CD4-positive, alpha-beta T cell (primary cell): ENCODE measurements around the gene MYO1D. TPM values are rescaled to one million over a fixed set of nuclear protein-coding genes. Genes with fewer than 3 reads are reported as not detected.
A peak's percentile ranks its signal among the peaks of the same experiment; 100 is the strongest.

Experiments used
- ATAC-seq: fragments of 200-7000 bp; cut with Tn5 transposase; one replicate; pipeline ENCODE4 v1.10.0; 2022; ENCODE audit warnings: mild to moderate bottlenecking; ENCODE audit not compliant: poor library complexity
- CTCF ChIA-PET: fragments of 350-600 bp; sonication (Branson Sonifier 250); formaldehyde crosslinking; loops from one replicate; lab custom pipeline; 2021; ENCODE audit warnings: antibody characterized with exemption, inconsistent platforms; lab: Charles Lee
- POLR2A ChIA-PET: fragments of 350-600 bp; sonication (Branson Sonifier 250); formaldehyde crosslinking; loops from one replicate; lab custom pipeline; 2021; ENCODE audit warnings: antibody characterized with exemption, inconsistent platforms; lab: Charles Lee
- DNase-seq, 14 experiments: peaks; one replicate each; pipeline ENCODE4 v3.0.0-alpha.2; 2013 to 2020; ENCODE audit warnings: mixed read lengths in 2 of 14
- H3K27ac ChIP-seq, 2 donors: one replicate each; pipeline versions ENCODE4 v1.5.1 to v1.7.0; 2013; ENCODE audit warnings: low read length in 2 of 2, low read depth in 1 of 2, mild to moderate bottlenecking in 1 of 2
- H3K27me3 ChIP-seq, 2 experiments: 1 replicate in 1 of 2; 2 replicates in 1 of 2; pipeline versions ENCODE4 v1.6.1 to v1.7.0; 2013; ENCODE audit warnings: low read length in 2 of 2, control low read depth in 1 of 2, mild to moderate bottlenecking in 1 of 2, moderate library complexity in 1 of 2; ENCODE audit not compliant: insufficient read depth in 2 of 2, control insufficient read depth in 1 of 2
- H3K36me3 ChIP-seq: one replicate; pipeline ENCODE4 v1.6.1; 2013; ENCODE audit warnings: low read length, control low read depth; ENCODE audit not compliant: insufficient read depth
- H3K4me1 ChIP-seq: one replicate; pipeline ENCODE4 v1.6.1; 2013; ENCODE audit warnings: low read length, control low read depth; ENCODE audit not compliant: insufficient read depth
- H3K4me3 ChIP-seq: one replicate; pipeline ENCODE4 v1.5.1; 2013; ENCODE audit warnings: mild to moderate bottlenecking, low read length, moderate library complexity
- H3K9me3 ChIP-seq, 2 experiments: 1 replicate in 1 of 2; 2 replicates in 1 of 2; pipeline versions ENCODE4 v1.6.1 to v1.7.0; 2013; ENCODE audit warnings: low read length in 2 of 2, mild to moderate bottlenecking in 2 of 2, control low read depth in 1 of 2, moderate library complexity in 1 of 2; ENCODE audit not compliant: control insufficient read depth in 1 of 2, insufficient read depth in 1 of 2
- H3K27ac Mint-ChIP-seq: one replicate; pipeline ENCODE4 v1.8.0; 2020; ENCODE audit warnings: mixed read lengths
- H3K27me3 Mint-ChIP-seq: one replicate; pipeline ENCODE4 v1.8.0; 2021; ENCODE audit warnings: mixed read lengths
- H3K36me3 Mint-ChIP-seq: one replicate; pipeline ENCODE4 v1.8.0; 2021; ENCODE audit warnings: low read depth, mixed read lengths
- H3K4me1 Mint-ChIP-seq: one replicate; pipeline ENCODE4 v1.8.0; 2021; ENCODE audit warnings: low read depth, mixed read lengths
- H3K4me3 Mint-ChIP-seq: one replicate; pipeline ENCODE4 v1.8.0; 2020; ENCODE audit warnings: mild to moderate bottlenecking, mixed read lengths
- H3K9me3 Mint-ChIP-seq: one replicate; pipeline ENCODE4 v1.8.0; 2020; ENCODE audit warnings: mixed read lengths
- CTCF ChIP-seq: fragments of 200-600 bp; IDR thresholded peaks from one replicate; pipeline ENCODE4 v1.8.0; 2022; ENCODE audit warnings: antibody characterized with exemption, mild to moderate bottlenecking
- intact Hi-C, 2 experiments: fragments of 100-400 bp; cut with DNase I in 1 of 2; cut with micrococcal nuclease in 1 of 2; formaldehyde crosslinking; loops; one replicate each; pipeline versions ENCODE4 v1.15.1 to v1.9.0; 2023 to 2025; cut with DNase I, micrococcal nuclease
- total RNA-seq, 174 experiments: library from RNA in 2 of 174; stranded (reverse) in 2 of 174; gene quantifications; one replicate each; pipeline ENCODE4 v1.2.3 and lab custom pipeline; 2021 to 2026

The MYO1D gene
- total RNA-seq, 2 experiments from 2014 or later = 5.8 to 6.4 TPM

DNA sequence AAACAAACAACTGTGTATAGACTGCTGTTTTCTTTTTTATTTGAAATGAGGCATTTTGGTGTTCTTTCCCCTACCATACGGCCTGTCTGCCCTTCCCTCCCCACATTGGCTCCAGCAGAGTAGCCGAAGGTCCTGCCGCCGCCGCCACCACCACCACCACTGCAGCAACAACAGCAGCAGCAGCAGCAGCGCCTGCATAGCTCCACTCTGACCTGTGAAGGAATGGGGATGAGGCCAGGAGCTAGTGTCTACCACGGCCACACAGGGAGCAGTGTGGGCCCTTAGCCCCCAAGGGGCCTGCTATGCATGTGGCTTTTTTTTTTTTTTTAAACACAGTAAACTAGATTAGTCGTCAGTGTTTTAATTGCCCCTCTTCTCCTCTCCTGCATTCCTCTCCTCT, 395.7 kb downstream of the MYO1D start:
- Mint-ChIP-seq H3K4me1 (peaks cover 16% of the 10 kb centered on the region), H3K27me3 (no peaks in the 10 kb centered on the region), H3K36me3 (peaks cover 64% of the 10 kb centered on the region), H3K4me3 (no peak overlapping the region), H3K9me3 (no peaks in the 10 kb centered on the region), H3K27ac (no peak overlapping the region)
- Histone ChIP-seq H3K27me3 (no peaks in the 10 kb centered on the region), H3K36me3 (peaks cover 66% of the 10 kb centered on the region), H3K9me3 (no peaks in the 10 kb centered on the region), H3K4me1 (peaks cover 8% of the 10 kb centered on the region), H3K4me3 (no peak overlapping the region), H3K27ac (no peak overlapping the region)
- CTCF ChIA-PET = interaction anchor here (0.9 to 5.0 kb wide), 3 partner anchors 18 to 80 kb away, joined by 3 to 28 read pairs (median 3); no protein-coding TSS in a partner anchor
- intact Hi-C loops = loop anchor here (10.0 kb wide), 1 partner anchor 394 kb away; the partner anchor contains the start of gene MYO1D (in 2 of the 2)
- TF ChIP-seq CTCF = no peak
- no peak for DNase-seq
- ATAC-seq = no peak
- POLR2A ChIA-PET = no interaction called here

GRCh38 chr17:32479074-32479617, 397.8 kb downstream of the MYO1D start:
- Histone ChIP-seq H3K4me3 (no peak overlapping the region), H3K36me3 (peaks cover 87% of the 10 kb centered on the region), H3K9me3 (no peaks in the 10 kb centered on the region), H3K4me1 (peaks cover 3% of the 10 kb centered on the region), H3K27ac (no peak overlapping the region), H3K27me3 (no peaks in the 10 kb centered on the region)
- no peak for TF ChIP-seq CTCF
- peaks cover 84% of the 10 kb centered on the region for H3K36me3 Mint-ChIP-seq
- peaks cover 20% of the 10 kb centered on the region for H3K4me1 Mint-ChIP-seq
- H3K27ac Mint-ChIP-seq = peak overlapping the region; percentile 38
- intact Hi-C loops = no loop called here
- no peaks in the 10 kb centered on the region for H3K9me3 Mint-ChIP-seq
- no peak for ATAC-seq
- POLR2A ChIA-PET = no interaction called here
- no peak for DNase-seq
- CTCF ChIA-PET = interaction anchor here (1.1 kb wide), 1 partner anchor 17 kb away, joined by 4 read pairs; no protein-coding TSS in a partner anchor
- no peaks in the 10 kb centered on the region for H3K27me3 Mint-ChIP-seq
- H3K4me3 Mint-ChIP-seq = no peak overlapping the region

DNA sequence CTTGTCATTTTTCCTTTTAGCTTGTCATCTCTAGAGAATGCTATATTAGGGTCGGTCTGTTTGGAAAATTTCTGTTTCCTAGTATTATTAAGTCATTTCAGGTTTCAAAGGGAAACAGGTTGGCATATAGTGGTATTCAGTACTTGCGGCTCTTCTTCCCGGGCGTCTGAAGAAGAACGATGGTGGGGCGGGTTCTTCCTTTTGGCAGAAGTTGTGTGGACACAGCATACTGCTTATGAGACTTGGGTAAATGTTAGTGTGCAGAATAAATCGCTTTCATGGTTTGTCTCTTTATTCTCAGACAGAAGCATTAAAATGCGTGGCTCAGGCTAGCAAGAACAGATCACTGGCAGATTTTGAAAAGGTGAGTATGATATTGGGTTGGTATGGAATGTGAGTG, 399.7 kb downstream of the MYO1D start:
- ATAC-seq (no peak), DNase-seq (no peak)
- Mint-ChIP-seq H3K4me1 (peaks cover 12% of the 10 kb centered on the region), H3K4me3 (no peak overlapping the region), H3K27ac (peak overlapping the region; percentile 2), H3K9me3 (no peaks in the 10 kb centered on the region), H3K36me3 (peaks cover 91% of the 10 kb centered on the region), H3K27me3 (no peaks in the 10 kb centered on the region)
- intact Hi-C loops = no loop called here
- POLR2A ChIA-PET = no interaction called here
- no peak for TF ChIP-seq CTCF
- H3K4me1 ChIP-seq = no peaks in the 10 kb centered on the region
- H3K9me3 ChIP-seq = no peaks in the 10 kb centered on the region
- H3K27me3 ChIP-seq = no peaks in the 10 kb centered on the region
- H3K27ac ChIP-seq = no peak overlapping the region
- no peak overlapping the region for H3K4me3 ChIP-seq
- CTCF ChIA-PET = no interaction called here
- H3K36me3 ChIP-seq = peaks cover 86% of the 10 kb centered on the region
